GM21529 (cell line): ENCODE data around the gene THSD7A.

ENCODE experiments used
- ATAC-seq: cut with Tn5 transposase; IDR thresholded peaks from one replicate; pipeline ENCODE4 v1.9.1; 2021; ENCODE audit not compliant: unreplicated experiment

Gene THSD7A

DNA sequence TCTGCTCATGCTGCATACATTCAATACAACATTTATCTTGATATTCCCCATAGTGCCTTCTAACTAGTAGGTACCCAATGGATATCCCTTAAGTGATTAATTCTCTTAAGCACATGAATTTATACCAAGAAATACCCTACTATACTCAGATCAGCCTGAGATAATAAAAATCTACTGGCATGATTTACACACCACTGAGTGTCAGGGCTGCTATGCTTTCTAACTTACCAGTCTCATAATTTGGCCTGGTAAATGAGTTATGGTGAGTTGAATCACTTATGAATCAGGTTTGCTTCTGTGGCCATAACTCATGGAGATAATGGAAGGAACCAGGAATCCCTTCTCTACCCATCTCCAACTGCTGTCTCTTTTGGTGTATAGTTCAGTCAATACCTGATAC is 122.8 kb downstream of the THSD7A start:
- no peak for ATAC-seq

DNA sequence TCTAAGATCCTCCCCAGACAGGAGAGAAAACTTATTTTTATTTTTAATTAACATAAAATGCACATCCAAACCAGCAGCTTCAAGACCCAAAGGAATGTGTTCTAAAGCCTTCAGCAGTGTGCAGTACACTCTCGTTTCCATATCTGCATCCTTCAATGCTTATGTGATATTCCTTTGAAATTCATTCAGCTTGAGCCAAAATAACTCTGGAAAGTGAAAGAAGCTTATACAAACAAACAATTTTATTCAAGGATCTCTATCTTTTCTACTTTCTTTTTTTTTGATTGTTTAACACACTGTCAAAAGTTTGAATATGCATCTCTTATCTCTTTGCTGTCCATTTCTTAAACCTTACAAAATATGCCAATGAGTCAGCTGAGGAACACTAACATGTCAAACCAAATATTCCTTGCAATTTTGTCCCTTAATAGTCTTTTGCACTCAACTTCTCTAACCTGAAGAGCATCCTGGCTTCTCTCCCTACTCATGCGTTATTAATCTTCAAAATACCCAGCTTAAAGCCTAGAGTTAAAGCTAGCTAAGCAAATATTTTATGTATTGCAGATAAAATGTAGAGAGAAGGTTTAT is 124.3 kb downstream of the THSD7A start:
- no peak for ATAC-seq

DNA sequence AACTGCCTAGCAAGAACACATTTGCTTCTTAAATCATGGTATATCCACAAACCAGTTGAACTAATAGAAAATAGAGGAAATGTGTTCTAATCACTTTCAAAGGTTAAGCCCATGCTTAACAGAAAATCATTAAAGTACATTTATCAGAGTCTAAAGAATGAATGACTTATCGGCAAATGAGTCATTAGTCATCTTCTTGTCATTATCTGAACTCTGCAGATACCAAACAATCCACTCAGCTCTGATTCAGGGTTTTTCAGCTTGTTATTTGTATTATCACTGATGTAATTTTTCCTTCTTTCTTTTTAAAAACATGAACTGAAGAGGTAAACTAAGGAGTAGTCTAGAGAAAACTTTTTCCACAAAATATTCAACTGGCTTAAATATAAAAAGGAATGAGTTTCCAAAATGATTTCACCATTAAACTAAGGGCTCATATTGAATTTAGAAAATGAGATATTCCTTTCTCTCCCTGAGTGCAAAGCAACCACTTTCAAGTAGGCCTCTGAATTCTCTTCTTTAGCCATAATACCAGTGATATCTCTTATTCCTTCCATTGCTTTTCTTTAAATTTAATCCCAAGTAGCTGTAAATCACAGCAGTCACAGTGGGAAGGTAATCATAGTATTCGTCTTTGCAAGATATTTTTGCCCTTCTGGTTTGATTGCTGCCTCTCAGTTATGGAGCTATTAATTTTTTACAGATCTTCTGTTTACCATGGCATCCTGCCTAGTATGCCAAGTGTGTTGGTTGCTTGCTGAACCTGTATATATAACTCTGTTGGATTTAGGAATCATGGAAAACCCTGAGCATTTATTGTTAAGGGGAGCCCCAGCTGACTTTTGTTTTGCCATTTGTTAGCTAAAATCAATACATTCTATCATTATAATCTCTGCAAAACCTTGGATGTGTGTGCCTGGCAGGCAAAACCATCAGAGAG is 125.1 kb downstream of the THSD7A start:
- no peak for ATAC-seq

DNA sequence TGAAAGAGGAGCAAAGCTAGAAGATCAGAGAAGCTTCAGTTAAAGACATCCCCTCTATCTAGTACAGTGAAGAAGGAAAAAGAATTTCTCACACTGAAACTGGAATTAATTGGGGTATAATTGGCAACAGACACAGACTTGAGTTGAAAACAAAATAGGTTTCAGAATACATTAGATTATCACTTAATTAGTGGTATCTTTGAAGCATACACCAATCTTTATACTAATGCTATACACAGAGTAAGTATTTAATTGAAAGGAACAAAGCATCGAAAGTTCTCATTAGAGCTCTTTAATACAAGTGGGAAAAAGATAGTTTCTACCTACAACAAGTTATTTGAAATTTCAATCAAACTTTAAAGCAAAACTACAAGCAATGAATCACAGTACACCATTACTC is 128.2 kb downstream of the THSD7A start:
- ATAC-seq: no peak

DNA sequence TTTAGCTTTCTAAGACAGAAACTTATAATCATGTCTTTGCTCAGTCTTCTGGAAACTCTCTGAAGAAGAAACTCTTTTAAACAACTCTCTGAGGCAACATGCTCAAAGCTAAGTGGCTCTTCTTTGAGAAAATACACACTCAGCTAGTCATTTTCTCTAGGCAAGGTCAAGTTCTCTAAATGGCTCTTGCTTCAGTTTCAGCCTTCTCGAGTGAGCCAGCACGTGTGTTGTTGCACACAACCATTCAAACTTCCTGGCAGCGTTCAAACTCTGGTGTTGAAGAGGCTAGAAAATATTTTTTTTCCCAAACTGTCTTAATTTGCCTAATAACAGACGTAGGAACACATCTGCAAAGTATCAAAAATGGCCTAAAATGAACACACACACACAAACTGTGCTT is 129.1 kb downstream of the THSD7A start:
- no peak for ATAC-seq

DNA sequence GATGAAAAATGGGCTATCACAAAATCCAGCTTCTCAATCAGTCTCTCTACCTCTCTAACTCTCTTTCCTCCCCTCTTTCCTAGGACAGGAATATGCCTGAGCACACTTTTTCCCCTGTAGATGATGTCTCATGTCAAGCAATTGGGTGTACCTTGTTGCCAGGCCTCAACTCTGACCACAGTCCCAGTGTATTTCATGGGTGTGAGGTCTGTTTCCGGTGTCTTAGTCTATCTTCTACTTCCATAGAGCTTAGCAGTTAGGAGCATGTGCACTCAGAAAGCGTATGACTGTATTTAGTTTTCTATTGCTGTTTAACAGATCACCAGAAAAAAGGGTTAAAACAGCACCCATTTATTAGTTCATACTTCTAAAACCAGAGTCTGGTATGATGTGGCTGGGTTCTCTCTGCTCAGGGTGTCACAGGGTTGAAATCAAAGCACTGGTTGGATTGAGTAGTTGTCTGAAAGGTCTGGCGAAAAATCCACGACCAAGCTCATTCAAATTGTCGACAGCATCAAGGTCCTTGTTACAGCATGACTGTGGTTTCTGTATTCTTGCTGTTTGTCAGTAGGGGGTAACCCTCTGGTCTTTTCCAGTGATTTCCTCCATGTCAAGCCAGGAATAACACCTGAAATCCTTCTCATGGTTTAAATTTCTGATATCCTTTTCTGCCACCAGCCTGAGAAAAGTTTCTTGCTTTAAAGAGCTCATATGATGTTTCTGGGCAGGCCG is 130.0 kb downstream of the THSD7A start:
- no peak for ATAC-seq

DNA sequence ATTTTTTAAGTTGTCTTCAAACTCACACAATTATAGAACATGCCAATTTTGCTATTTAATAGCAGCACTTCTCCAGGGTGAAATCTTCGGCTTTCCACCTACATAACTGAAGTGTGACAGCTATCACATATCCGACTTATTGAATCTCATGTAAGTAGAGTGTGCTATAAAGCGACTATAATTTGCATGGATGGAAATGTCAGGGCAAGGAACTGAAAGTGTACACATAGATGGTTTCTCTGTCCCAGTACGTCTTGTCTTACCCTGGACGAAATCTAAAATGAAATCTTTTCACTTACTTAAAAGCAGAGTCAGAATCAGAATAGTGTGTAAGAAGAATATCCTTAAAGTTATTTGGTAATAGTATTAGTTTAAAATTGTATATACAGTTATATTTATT is 132.3 kb downstream of the THSD7A start:
- ATAC-seq: no peak

DNA sequence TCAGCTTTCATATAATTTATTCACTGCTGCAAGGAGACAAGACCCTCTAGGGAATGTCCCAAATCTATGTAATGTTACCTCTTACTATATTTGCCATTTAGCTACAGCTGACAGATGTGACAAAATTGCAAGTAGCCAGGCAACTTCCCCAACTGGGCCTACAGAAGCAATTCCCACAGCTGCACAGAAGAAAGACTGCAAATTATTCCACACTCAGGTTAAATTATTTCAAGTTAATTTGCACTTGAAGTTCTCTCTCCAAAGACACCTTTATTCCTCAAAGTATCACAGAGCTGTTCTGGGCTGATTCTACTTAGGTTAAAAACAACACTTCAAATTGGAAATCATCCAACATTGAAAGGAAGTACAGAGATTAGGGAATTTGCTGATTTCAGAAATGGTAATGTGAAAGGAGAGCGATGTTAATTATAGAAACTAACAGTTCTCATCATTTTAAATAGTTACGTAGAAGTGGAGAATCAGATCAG is 133.6 kb downstream of the THSD7A start:
- no peak for ATAC-seq

DNA sequence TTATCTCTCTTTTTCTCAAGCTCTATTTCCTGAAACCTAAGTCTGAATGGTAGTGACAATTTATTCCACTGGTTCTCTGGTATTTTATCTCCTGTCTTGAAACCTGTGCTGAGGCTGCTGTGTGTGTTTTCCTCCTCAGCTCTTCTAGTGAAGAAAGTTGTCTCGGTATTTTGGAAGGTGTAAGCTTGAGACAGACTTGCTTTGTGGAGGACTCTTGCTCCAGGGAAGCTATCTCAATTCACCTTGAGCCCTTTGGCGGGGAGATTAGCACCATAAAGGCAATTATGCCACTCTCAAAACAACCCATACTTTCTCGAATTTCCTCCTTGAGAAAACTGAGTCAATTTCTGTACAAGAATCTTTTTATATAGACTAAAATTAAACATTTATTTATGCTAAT is 141.6 kb downstream of the THSD7A start:
- ATAC-seq: no peak

DNA sequence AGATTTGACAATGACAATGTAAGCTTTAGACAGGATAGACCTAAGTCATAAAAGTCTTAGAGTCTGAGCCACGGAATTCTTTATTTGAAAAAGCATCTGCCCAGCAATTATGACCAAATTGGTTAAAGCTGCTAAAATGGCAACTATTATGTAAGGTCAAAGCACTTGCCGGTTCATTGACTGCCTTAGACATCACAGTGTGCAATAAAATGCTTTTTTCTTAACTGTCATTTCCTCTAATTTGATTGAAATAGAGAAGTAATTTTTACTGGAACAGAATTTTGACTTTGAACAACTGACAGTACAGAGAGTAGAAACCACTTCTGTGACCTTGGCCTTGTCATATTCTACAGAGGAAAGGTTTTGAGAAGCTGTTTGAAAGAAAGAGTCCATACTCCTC is 142.9 kb downstream of the THSD7A start:
- no peak for ATAC-seq

DNA sequence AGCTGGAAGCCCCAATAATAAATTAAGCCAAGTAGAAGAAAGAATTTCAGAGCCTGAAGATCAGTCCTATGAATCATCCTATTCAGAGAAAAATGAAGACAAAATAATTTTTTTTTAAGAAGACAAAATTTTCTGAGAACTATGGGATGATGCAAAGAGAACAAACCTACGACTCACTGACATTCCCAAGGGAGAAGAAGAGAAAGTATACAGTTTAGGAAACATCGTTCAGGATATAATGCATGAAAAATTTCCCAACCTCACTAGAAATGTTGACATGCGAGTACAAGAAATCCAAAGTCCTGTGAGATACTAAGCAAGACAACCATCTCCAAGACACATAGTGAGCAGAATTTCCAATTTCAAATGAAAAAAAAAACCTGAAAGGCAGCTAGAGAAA is 150.5 kb downstream of the THSD7A start:
- no peak for ATAC-seq

DNA sequence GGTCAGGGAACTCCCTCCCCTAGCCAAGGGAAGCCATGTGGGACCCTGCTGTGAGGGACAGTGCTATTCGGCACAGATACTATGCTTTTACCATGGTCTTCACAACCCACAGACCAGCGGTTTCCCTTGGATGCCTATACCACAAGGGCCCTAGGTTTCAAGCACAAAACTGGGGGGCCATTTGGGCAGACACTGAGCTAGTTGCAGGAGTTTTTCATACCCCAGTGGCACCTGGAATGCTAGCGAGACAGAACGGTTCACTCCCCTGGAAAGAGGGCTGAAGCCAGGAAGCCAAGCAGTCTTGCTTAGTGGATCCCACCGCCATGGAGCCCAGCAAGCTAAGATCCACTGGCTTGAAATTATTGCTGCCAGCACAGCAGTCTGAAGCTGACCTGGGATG is 156.8 kb downstream of the THSD7A start:
- no peak for ATAC-seq

DNA sequence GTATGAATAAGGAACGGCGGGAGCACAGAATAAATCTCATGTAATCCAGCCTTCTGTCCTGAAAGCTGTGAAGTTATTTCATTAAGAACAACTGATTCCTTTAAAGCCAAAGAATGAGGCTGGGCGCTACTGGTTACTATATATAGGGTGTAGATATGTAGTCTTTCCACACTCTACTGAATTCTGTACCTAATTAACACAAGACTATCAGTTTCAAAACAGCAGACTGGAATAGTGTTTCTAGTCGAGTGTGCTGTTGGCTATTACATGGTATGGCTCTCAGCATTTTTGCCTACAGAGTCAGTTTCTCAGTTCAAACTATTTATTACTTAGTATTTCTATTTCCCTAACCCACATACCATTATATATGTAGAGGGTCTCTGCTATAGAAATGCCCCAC is 163.3 kb downstream of the THSD7A start:
- no peak for ATAC-seq

DNA sequence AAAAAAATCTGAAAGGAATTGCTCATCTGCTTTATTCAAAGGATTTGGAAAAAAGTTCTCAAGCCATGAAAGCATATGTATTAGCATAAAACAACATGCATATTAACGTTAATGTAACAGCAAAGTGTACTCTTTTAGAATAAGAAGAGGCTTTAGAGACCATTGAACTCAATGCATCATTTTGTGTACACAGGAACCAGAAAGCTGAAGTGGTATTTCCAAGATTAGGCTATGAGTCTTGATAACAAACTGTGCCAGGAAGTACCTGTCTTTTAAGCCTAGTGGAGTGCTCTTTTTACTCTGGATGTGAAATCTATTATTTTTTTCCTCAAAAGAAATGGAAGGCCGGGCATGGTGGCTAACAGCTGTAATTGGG is 164.2 kb downstream of the THSD7A start:
- ATAC-seq: no peak

DNA sequence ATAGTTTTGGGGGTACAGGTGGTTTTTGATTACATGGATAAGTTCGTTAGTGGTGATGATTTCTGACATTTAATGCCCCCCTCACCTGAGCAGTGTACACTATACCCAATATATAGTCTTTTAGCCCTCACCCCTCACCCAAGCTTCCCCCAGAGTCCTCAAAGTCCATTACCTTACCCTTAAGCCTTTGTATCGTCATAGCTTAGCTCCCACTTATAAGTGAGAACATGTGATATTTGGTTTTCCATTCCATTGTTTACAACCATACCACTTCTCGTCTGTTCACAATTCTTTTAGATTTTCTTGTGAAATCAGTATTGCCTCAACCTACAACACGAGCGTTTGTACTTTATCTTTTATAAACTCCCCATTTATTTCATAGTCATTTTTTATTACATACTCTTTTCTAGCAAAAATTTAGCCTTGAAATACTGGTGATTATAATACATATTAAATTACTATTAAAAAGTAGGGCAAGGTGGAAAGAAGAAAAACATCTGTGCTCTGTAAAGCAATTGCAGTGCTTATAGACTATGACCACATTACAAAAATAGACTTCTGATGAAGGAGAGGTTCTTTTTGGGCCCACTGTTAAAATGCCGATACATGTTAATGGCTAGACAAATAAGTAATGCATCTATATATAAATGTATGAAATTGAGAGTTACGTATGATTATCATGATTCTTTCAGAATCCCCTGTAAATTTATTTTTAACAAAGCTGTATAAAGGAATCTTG is 164.8 kb downstream of the THSD7A start:
- no peak for ATAC-seq

DNA sequence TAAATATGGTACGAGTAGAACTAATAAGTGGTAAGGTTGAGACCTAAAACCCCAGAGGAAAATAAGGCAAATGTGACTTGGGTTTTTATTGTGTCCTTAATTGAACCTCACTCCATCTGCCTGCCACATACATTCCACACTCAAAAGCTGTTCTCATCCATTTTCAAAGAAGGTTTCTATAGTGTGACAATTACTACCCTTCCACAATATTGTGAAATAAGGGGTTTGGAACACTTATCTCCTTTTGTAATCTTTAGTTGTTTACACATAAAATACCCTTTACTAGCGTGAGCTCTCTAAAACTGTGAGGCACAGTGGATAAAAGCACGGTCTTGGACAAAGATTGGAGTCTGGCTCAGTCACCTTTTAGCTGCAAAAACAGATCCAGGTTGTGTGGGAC is 166.6 kb downstream of the THSD7A start:
- no peak for ATAC-seq

DNA sequence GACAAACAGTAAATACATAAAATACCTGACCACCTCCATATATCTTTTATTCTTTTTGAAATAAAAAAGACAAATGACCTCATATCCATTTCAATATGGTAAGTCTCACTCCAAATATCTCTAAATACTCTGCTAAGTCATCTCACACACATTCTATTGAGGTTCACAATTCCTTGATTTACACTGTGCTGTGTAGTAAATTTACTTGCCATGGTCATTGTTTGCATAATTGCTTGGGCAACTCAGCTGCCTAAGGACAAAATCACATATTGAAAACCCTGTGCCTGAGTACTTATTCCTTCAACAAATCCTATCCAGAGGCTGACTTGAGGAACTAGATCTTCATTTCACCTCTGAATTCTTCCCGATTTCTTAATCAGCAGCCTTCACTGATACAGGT is 176.4 kb downstream of the THSD7A start:
- ATAC-seq: no peak

DNA sequence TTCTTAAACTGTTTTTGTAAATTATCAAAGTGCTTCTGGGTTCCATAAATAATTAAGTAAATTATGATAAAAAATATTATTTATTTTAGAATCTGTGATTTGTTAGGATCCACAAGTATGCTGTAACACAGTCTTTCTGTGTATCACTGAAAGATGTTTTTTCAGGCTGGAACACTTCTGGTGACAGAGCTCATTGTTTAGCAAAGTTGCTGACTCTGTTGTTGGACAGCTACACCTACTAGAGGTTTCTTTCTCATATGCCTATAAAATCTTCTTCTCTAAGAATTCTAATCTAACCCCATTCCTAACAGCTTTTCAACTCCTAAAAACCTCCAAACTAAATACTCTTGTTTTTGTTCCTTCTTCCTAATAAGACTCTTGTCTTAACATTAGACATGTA is 176.8 kb downstream of the THSD7A start:
- ATAC-seq: no peak

DNA sequence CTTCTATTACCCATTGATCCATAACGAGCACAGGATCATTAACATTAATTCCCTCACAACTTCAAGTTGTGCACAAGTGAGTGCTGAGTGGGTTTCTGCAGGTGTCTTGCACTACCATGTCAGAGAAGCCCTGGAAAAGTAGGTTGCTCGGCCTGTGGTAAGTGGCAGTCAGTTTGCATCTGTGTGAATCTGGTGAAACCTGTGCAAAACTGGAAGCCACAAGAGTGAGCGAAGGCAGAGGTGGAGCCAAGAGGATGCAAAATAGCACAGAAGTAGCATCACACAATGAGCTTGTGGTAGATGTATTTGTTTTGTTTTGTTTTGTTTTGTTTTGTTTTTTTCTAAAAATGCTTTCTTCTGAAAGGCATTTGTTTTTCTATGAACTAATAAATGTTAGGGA is 181.5 kb downstream of the THSD7A start:
- peak; percentile 30 for ATAC-seq

DNA sequence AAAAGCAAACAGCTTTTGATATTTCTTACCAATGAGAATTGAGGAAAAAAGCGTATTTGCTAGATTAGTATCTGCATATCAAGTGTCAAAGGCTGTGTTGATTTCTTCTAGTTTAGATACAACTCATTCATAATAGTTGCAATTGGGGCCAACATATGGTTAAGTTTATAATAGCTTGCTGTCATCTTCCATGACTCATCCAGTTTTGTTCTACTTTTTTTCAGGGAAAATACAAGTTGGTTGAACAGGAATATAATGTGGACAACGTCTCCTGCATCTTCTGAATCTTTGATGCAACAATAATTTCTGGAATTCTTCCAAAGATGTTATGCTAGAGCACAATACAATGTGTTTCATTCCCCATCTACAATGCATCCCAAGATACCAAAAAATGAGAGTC is 182.0 kb downstream of the THSD7A start:
- ATAC-seq: no peak

DNA sequence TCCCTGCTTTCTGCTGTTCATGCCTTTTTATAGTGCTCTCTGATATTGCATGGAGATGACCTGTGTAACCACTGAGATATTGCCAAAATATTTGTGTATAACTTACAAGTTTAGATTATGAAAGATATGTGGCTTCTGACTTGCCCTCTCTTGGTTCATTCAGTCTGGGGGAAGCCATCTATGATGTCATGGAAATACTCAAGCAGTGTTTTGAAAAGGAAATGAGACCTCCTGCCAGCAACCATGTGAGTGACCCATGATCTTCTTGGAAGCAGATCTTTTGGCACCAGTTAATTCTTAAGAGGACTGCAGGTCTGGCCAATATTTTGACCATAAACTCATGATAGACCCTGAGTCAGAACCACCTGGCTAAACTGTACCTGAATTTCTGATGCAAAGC is 183.0 kb downstream of the THSD7A start:
- ATAC-seq: no peak
